ENCODE measurements around the gene KCNIP4. TPM values are rescaled to one million over a fixed set of nuclear protein-coding genes. Genes with fewer than 3 reads are reported as not detected.

Gene KCNIP4
- total and polyA plus RNA-seq, 2 experiments from 2014 or later, result 0.14 to 0.63 TPM

- no peak for TF ChIP-seq CTCF (conservative IDR thresholded peaks at IDR 0.05; ENCODE audit: low read depth in 2 of 2)
- TF ChIP-seq POLR2AphosphoS5 (IDR thresholded peaks at IDR 0.05; ENCODE audit: low read depth), result no peak
- no peak for TF ChIP-seq ZNF114 (CRISPR knock-in tag; IDR thresholded peaks at IDR 0.05)
- no peak for TF ChIP-seq REST (IDR thresholded peaks at IDR 0.05; ENCODE audit: unreplicated experiment)
- TF ChIP-seq ZNF331 (CRISPR knock-in tag; IDR thresholded peaks at IDR 0.05; ENCODE audit: low read depth), result no peak
- no peak for TF ChIP-seq EZH2phosphoT487 (IDR thresholded peaks at IDR 0.05; ENCODE audit: unreplicated experiment)
- TF ChIP-seq NANOG (IDR thresholded peaks at IDR 0.05; ENCODE audit: borderline replicate concordance), result no peak
- TF ChIP-seq STAT1 (IDR thresholded peaks at IDR 0.05; ENCODE audit: unreplicated experiment), result no peak
- TF ChIP-seq EZH2 (IDR thresholded peaks at IDR 0.05; ENCODE audit: low read depth, unreplicated experiment), result no peak
- TF ChIP-seq JUNB (IDR thresholded peaks at IDR 0.05; ENCODE audit: unreplicated experiment), result no peak
Measured at GRCh38 chr4:21884615-21885014, 64.0 kb downstream of the KCNIP4 start (continued).

- Histone ChIP-seq H3K4me1 (ENCODE audit: insufficient read depth) (no peaks in the 10 kb centered on the region), H3K79me2 (replicated peaks; ENCODE audit: insufficient read depth) (no peaks in the 10 kb centered on the region), H4K20me1 (replicated peaks; ENCODE audit: insufficient read depth) (no peaks in the 10 kb centered on the region), H3K27me3 (ENCODE audit: insufficient read depth) (no peaks in the 10 kb centered on the region), H3K36me3 (ENCODE audit: insufficient read depth) (no peaks in the 10 kb centered on the region), H3K4me2 (no peak overlapping the region), H3F3A (replicated peaks; ENCODE audit: low read depth) (no peaks in the 10 kb centered on the region), H2AFZ (no peak overlapping the region), H3K4me3 (no peak overlapping the region), H3K9me2 (ENCODE audit: insufficient read depth) (no peaks in the 10 kb centered on the region), H3K27ac (ENCODE audit: low read depth) (no peak overlapping the region)
- Mint-ChIP-seq H3K27ac (no peak overlapping the region), H3K9me3 (no peaks in the 10 kb centered on the region), H3K36me3 (ENCODE audit: low read depth) (no peaks in the 10 kb centered on the region), H3K27me3 (ENCODE audit: insufficient read depth, low read depth, poor library complexity) (no peaks in the 10 kb centered on the region), H3K4me3 (no peak overlapping the region), H3K4me1 (no peaks in the 10 kb centered on the region)
- DNase-seq (ENCODE audit: low spot score), result no peak
- no peak for ATAC-seq
- TF ChIP-seq REST (IDR thresholded peaks at IDR 0.05; ENCODE audit: unreplicated experiment) (no peak), POLR2AphosphoS5 (IDR thresholded peaks at IDR 0.05; ENCODE audit: low read depth) (no peak), JUNB (IDR thresholded peaks at IDR 0.05; ENCODE audit: unreplicated experiment) (no peak), NANOG (IDR thresholded peaks at IDR 0.05; ENCODE audit: borderline replicate concordance) (no peak), EZH2phosphoT487 (IDR thresholded peaks at IDR 0.05; ENCODE audit: unreplicated experiment) (no peak), CREB1 (CRISPR knock-in tag; IDR thresholded peaks at IDR 0.05; ENCODE audit: low read depth) (no peak), CTCF (conservative IDR thresholded peaks at IDR 0.05; ENCODE audit: low read depth in 2 of 2) (no peak), STAT1 (IDR thresholded peaks at IDR 0.05; ENCODE audit: unreplicated experiment) (no peak), EZH2 (IDR thresholded peaks at IDR 0.05; ENCODE audit: low read depth, unreplicated experiment) (no peak), ZNF331 (CRISPR knock-in tag; IDR thresholded peaks at IDR 0.05; ENCODE audit: low read depth) (no peak), ZNF114 (CRISPR knock-in tag; IDR thresholded peaks at IDR 0.05) (no peak)
Measured at GRCh38 chr4:21882051-21882839, 66.3 kb downstream of the KCNIP4 start.
